ENCODE results near the gene MMS22L.

Gene MMS22L

GRCh38 chr6:97141756-97142155 lies 141.3 kb downstream of the MMS22L start:
- no peak for DNase-seq

GRCh38 chr6:97138581-97138980 lies 144.4 kb downstream of the MMS22L start:
- DNase-seq: no peak

- DNase-seq: no peak
Observed at GRCh38 chr6:97136626-97137358, 146.2 kb downstream of the MMS22L start.

- peak; percentile 4 for DNase-seq
Observed at GRCh38 chr6:97133067-97133466, 149.9 kb downstream of the MMS22L start.

- DNase-seq: no peak
Observed at GRCh38 chr6:97129106-97129505, 153.9 kb downstream of the MMS22L start.

GRCh38 chr6:97128507-97128906 lies 154.5 kb downstream of the MMS22L start:
- DNase-seq: no peak

GRCh38 chr6:97123652-97124051 lies 159.4 kb downstream of the MMS22L start:
- no peak for DNase-seq

GRCh38 chr6:97123112-97123511 lies 159.9 kb downstream of the MMS22L start:
- no peak for DNase-seq

- DNase-seq: no peak
Observed at GRCh38 chr6:97120511-97120910, 162.5 kb downstream of the MMS22L start.

- DNase-seq: no peak
Observed at GRCh38 chr6:97114645-97115044, 168.4 kb downstream of the MMS22L start.

GRCh38 chr6:97113170-97113569 lies 169.8 kb downstream of the MMS22L start:
- no peak for DNase-seq

GRCh38 chr6:97111243-97111642 lies 171.8 kb downstream of the MMS22L start:
- no peak for DNase-seq

- DNase-seq: no peak
Observed at GRCh38 chr6:97110626-97111025, 172.4 kb downstream of the MMS22L start.

GRCh38 chr6:97110149-97110548 lies 172.9 kb downstream of the MMS22L start:
- no peak for DNase-seq

GRCh38 chr6:97109444-97109843 lies 173.6 kb downstream of the MMS22L start:
- DNase-seq: no peak

- DNase-seq: no peak
Observed at GRCh38 chr6:97102145-97102790, 180.7 kb downstream of the MMS22L start.

GRCh38 chr6:97100696-97101095 lies 182.3 kb downstream of the MMS22L start:
- no peak for DNase-seq

- DNase-seq: no peak
Observed at GRCh38 chr6:97097068-97098047, 185.7 kb downstream of the MMS22L start.

GRCh38 chr6:97095311-97095850 lies 187.6 kb downstream of the MMS22L start:
- DNase-seq: no peak

- DNase-seq: no peak
Observed at GRCh38 chr6:97094376-97094775, 188.6 kb downstream of the MMS22L start.

GRCh38 chr6:97092673-97093305 lies 190.2 kb downstream of the MMS22L start:
- no peak for DNase-seq

Data from RPMI8226 (cell line).